ENCODE results near the gene PARD3B.

Gene PARD3B

GRCh38 chr2:205273148-205273547, 727.9 kb downstream of the PARD3B start:
- no peak for DNase-seq
- TF ChIP-seq GATA1 (IDR thresholded peaks at IDR 0.05; ENCODE audit: low read depth, low read length) (no peak), POLR2A (IDR thresholded peaks at IDR 0.05; ENCODE audit: low read length) (no peak)

- no peak for DNase-seq
Measured at GRCh38 chr2:205273627-205274026, 728.4 kb downstream of the PARD3B start.

GRCh38 chr2:205274801-205275200, 729.5 kb downstream of the PARD3B start:
- TF ChIP-seq GATA1 (IDR thresholded peaks at IDR 0.05; ENCODE audit: low read depth, low read length) (no peak), POLR2A (IDR thresholded peaks at IDR 0.05; ENCODE audit: low read length) (no peak)
- no peak for DNase-seq

More at GRCh38 chr2:205273627-205274026, 728.4 kb downstream of the PARD3B start:
- TF ChIP-seq POLR2A (IDR thresholded peaks at IDR 0.05; ENCODE audit: low read length): no peak
- TF ChIP-seq GATA1 (IDR thresholded peaks at IDR 0.05; ENCODE audit: low read depth, low read length): no peak

- TF ChIP-seq GATA1 (IDR thresholded peaks at IDR 0.05; ENCODE audit: low read depth, low read length) (no peak), POLR2A (IDR thresholded peaks at IDR 0.05; ENCODE audit: low read length) (no peak)
- DNase-seq: no peak
Measured at GRCh38 chr2:205276116-205276777, 731.0 kb downstream of the PARD3B start.

GRCh38 chr2:205280596-205281236, 735.4 kb downstream of the PARD3B start:
- no peak for TF ChIP-seq POLR2A (IDR thresholded peaks at IDR 0.05; ENCODE audit: low read length)
- DNase-seq: no peak

GRCh38 chr2:205283736-205284270, 738.5 kb downstream of the PARD3B start:
- TF ChIP-seq POLR2A (IDR thresholded peaks at IDR 0.05; ENCODE audit: low read length) (no peak), GATA1 (IDR thresholded peaks at IDR 0.05; ENCODE audit: low read depth, low read length) (no peak)
- no peak for DNase-seq

GRCh38 chr2:205284334-205284733, 739.1 kb downstream of the PARD3B start:
- TF ChIP-seq POLR2A (IDR thresholded peaks at IDR 0.05; ENCODE audit: low read length) (no peak), GATA1 (IDR thresholded peaks at IDR 0.05; ENCODE audit: low read depth, low read length) (no peak)
- DNase-seq: no peak

- no peak for DNase-seq
- TF ChIP-seq GATA1 (IDR thresholded peaks at IDR 0.05; ENCODE audit: low read depth, low read length) (no peak), POLR2A (IDR thresholded peaks at IDR 0.05; ENCODE audit: low read length) (no peak)
Measured at GRCh38 chr2:205287316-205287715, 742.0 kb downstream of the PARD3B start.

- no peak for TF ChIP-seq GATA1 (IDR thresholded peaks at IDR 0.05; ENCODE audit: low read depth, low read length)
- no peak for TF ChIP-seq POLR2A (IDR thresholded peaks at IDR 0.05; ENCODE audit: low read length)
- DNase-seq: no peak
Measured at GRCh38 chr2:205288686-205289085, 743.4 kb downstream of the PARD3B start.

GRCh38 chr2:205290299-205290698, 745.0 kb downstream of the PARD3B start:
- DNase-seq: no peak
- no peak for TF ChIP-seq GATA1 (IDR thresholded peaks at IDR 0.05; ENCODE audit: low read depth, low read length)
- TF ChIP-seq POLR2A (IDR thresholded peaks at IDR 0.05; ENCODE audit: low read length): no peak

- TF ChIP-seq GATA1 (IDR thresholded peaks at IDR 0.05; ENCODE audit: low read depth, low read length): no peak
- DNase-seq: no peak
Measured at GRCh38 chr2:205292665-205293295, 747.5 kb downstream of the PARD3B start.

- no peak for DNase-seq
Measured at GRCh38 chr2:205293559-205293958, 748.3 kb downstream of the PARD3B start.

GRCh38 chr2:205296959-205297358, 751.7 kb downstream of the PARD3B start:
- no peak for DNase-seq
- TF ChIP-seq POLR2A (IDR thresholded peaks at IDR 0.05; ENCODE audit: low read length): no peak
- TF ChIP-seq GATA1 (IDR thresholded peaks at IDR 0.05; ENCODE audit: low read depth, low read length): no peak

More at GRCh38 chr2:205293559-205293958, 748.3 kb downstream of the PARD3B start:
- no peak for TF ChIP-seq GATA1 (IDR thresholded peaks at IDR 0.05; ENCODE audit: low read depth, low read length)

- no peak for DNase-seq
- TF ChIP-seq GATA1 (IDR thresholded peaks at IDR 0.05; ENCODE audit: low read depth, low read length) (no peak), POLR2A (IDR thresholded peaks at IDR 0.05; ENCODE audit: low read length) (no peak)
Measured at GRCh38 chr2:205297368-205297767, 752.1 kb downstream of the PARD3B start.

Measured in erythroblast (primary cell).